GM18909 (cell line): Measurements from ENCODE around the gene RALGAPB.
A peak's percentile ranks its signal among the peaks of the same experiment; 100 is the strongest.
"Not testable (repeated sequence)": the region's sequence is repeated elsewhere in the genome, so short reads cannot be mapped to it uniquely, and the experiment has no call there.

Experiments used
- ATAC-seq: cut with Tn5 transposase; IDR thresholded peaks from one replicate; pipeline ENCODE4 v1.9.1; 2021; ENCODE audit warnings: mild to moderate bottlenecking; ENCODE audit not compliant: unreplicated experiment, poor library complexity

The RALGAPB gene

GRCh38 chr20:38446441-38447209 lies 26.0 kb upstream of the RALGAPB start:
- peak; percentile 86 for ATAC-seq

- no peak for ATAC-seq
Observed at GRCh38 chr20:38447251-38447661, 25.4 kb upstream of the RALGAPB start.

GRCh38 chr20:38447931-38448675 lies 24.5 kb upstream of the RALGAPB start:
- no peak for ATAC-seq

GRCh38 chr20:38449046-38449445 lies 23.6 kb upstream of the RALGAPB start:
- ATAC-seq, result no peak

- no peak for ATAC-seq
Observed at GRCh38 chr20:38450412-38450975, 22.1 kb upstream of the RALGAPB start.

- no peak for ATAC-seq
Observed at GRCh38 chr20:38452880-38453624, 19.6 kb upstream of the RALGAPB start.

GRCh38 chr20:38453941-38454340 lies 18.7 kb upstream of the RALGAPB start:
- ATAC-seq, result peak; percentile 59

GRCh38 chr20:38454556-38455473 lies 17.8 kb upstream of the RALGAPB start:
- ATAC-seq, result no peak

- no peak for ATAC-seq
Observed at GRCh38 chr20:38458314-38458713, 14.3 kb upstream of the RALGAPB start.

GRCh38 chr20:38460040-38460623 lies 12.5 kb upstream of the RALGAPB start:
- no peak for ATAC-seq

- ATAC-seq, result not testable (repeated sequence)
Observed at GRCh38 chr20:38460631-38461030, 12.0 kb upstream of the RALGAPB start.

GRCh38 chr20:38461167-38461566 lies 11.5 kb upstream of the RALGAPB start:
- not testable (repeated sequence) for ATAC-seq

GRCh38 chr20:38461569-38461968 lies 11.1 kb upstream of the RALGAPB start:
- not testable (repeated sequence) for ATAC-seq

- no peak for ATAC-seq
Observed at GRCh38 chr20:38466171-38466570, 6.5 kb upstream of the RALGAPB start.

- no peak for ATAC-seq
Observed at GRCh38 chr20:38466983-38467382, 5.7 kb upstream of the RALGAPB start.

- ATAC-seq, result no peak
Observed at GRCh38 chr20:38471245-38471644, 1.4 kb upstream of the RALGAPB start.

- ATAC-seq, result no peak
Observed at GRCh38 chr20:38471987-38472512, 593 bp upstream of the RALGAPB start.

- ATAC-seq, result no peak
Observed at GRCh38 chr20:38473367-38473795, 738 bp downstream of the RALGAPB start.

GRCh38 chr20:38477747-38478146 lies 5.1 kb downstream of the RALGAPB start:
- no peak for ATAC-seq
